OCI-LY7 (cell line): Measurements from ENCODE around the gene HCST.

Source experiments
- EZH2phosphoT487 ChIP-seq: fragments of 200-600 bp; sonication (generic); IDR thresholded peaks from 2 replicates; pipeline ENCODE4 v1.6.1; 2018; ENCODE audit warnings: low read depth, borderline replicate concordance, mild to moderate bottlenecking, mixed run types, antibody characterized with exemption, low read length, moderate library complexity, mixed read lengths
- TF ChIP-seq, protein P1 (sequence below): fragments of 200-600 bp; sonication (generic); conservative IDR thresholded peaks from 2 replicates; pipeline ENCODE4 v1.5.1; 2014; ENCODE audit warnings: mild to moderate bottlenecking, antibody characterized with exemption, low read length, moderate library complexity, mixed read lengths

- TF ChIP-seq, protein P1, sequence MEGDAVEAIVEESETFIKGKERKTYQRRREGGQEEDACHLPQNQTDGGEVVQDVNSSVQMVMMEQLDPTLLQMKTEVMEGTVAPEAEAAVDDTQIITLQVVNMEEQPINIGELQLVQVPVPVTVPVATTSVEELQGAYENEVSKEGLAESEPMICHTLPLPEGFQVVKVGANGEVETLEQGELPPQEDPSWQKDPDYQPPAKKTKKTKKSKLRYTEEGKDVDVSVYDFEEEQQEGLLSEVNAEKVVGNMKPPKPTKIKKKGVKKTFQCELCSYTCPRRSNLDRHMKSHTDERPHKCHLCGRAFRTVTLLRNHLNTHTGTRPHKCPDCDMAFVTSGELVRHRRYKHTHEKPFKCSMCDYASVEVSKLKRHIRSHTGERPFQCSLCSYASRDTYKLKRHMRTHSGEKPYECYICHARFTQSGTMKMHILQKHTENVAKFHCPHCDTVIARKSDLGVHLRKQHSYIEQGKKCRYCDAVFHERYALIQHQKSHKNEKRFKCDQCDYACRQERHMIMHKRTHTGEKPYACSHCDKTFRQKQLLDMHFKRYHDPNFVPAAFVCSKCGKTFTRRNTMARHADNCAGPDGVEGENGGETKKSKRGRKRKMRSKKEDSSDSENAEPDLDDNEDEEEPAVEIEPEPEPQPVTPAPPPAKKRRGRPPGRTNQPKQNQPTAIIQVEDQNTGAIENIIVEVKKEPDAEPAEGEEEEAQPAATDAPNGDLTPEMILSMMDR: no peak
- no peak for TF ChIP-seq EZH2phosphoT487
These were observed 38.5 kb downstream of the HCST start for GRCh38 chr19:35940839-35941238.
